HEK293 (cell line): Measurements from ENCODE around the gene RNF144A.

Source experiments
- CTCF ChIA-PET: fragments of 350-600 bp; formaldehyde crosslinking; extraction: SDS; loops from one replicate; lab custom pipeline; 2021; ENCODE audit warnings: antibody characterized with exemption; lab: Yijun Ruan, JAX
- POLR2A ChIA-PET: fragments of 300-600 bp; formaldehyde crosslinking; extraction: SDS; loops from one replicate; lab custom pipeline; 2020; ENCODE audit warnings: antibody characterized with exemption, inconsistent platforms; lab: Yijun Ruan, JAX
- H3K27ac ChIP-seq: fragments of 200-500 bp; sonication (Bioruptor generic); 2 replicates; pipeline ENCODE4 v1.5.1; 2014; ENCODE audit warnings: low read depth, low read length, control low read depth, inconsistent platforms; ENCODE audit errors: extremely low read depth
- H3K36me3 ChIP-seq, 2 experiments: fragments of 200-500 bp in 1 of 2; sonication (Bioruptor generic) in 1 of 2; 1 replicate in 1 of 2; 2 replicates in 1 of 2; pipeline ENCODE4 v1.5.1; 2014 to 2017; ENCODE audit warnings: inconsistent platforms in 2 of 2, low read length in 2 of 2; ENCODE audit not compliant: control insufficient read depth in 2 of 2, insufficient read depth in 1 of 2
- H3K4me1 ChIP-seq: fragments of 200-500 bp; sonication (Bioruptor generic); 2 replicates; pipeline ENCODE4 v1.5.1; 2014; ENCODE audit warnings: mild to moderate bottlenecking, low read length, inconsistent platforms; ENCODE audit not compliant: control insufficient read depth, insufficient read depth
- H3K4me3 ChIP-seq: 2 replicates; pipeline ENCODE4 v1.5.1; 2011; ENCODE audit warnings: low read depth, mild to moderate bottlenecking, control low read depth, low read length, moderate library complexity
- H3K9me3 ChIP-seq: fragments of 200-500 bp; sonication (Bioruptor generic); 2 replicates; pipeline ENCODE4 v1.5.1; 2014; ENCODE audit warnings: low read depth, low read length, inconsistent platforms; ENCODE audit not compliant: control insufficient read depth, insufficient read depth
- HOXA7 ChIP-seq: sonication (generic); formaldehyde crosslinking; IDR thresholded peaks from 2 replicates; pipeline ENCODE4 v1.8.1; 2022; ENCODE audit warnings: missing genetic modification reagents, borderline replicate concordance
- KLF8 ChIP-seq: fragments of 450-650 bp; formaldehyde crosslinking; IDR thresholded peaks from 2 replicates; pipeline ENCODE4 v1.5.1; 2016; ENCODE audit warnings: missing biosample characterization, missing genetic modification characterization
- PRDM1 ChIP-seq: fragments of 450-650 bp; formaldehyde crosslinking; IDR thresholded peaks from 2 replicates; pipeline ENCODE4; 2016; ENCODE audit warnings: missing biosample characterization, missing genetic modification characterization
- YY2 ChIP-seq: fragments of 450-650 bp; formaldehyde crosslinking; IDR thresholded peaks from 2 replicates; pipeline ENCODE4 v1.5.1; 2016; ENCODE audit warnings: missing biosample characterization, missing genetic modification characterization
- ZBTB1 ChIP-seq: fragments of 450-650 bp; formaldehyde crosslinking; IDR thresholded peaks from 2 replicates; pipeline ENCODE4 v1.5.1; 2016; ENCODE audit warnings: missing biosample characterization, missing genetic modification characterization
- ZFP37 ChIP-seq: fragments of 450-650 bp; formaldehyde crosslinking; IDR thresholded peaks from 2 replicates; pipeline ENCODE4 v1.5.1; 2016; ENCODE audit warnings: missing biosample characterization, missing genetic modification characterization
- ZNF311 ChIP-seq: fragments of 450-650 bp; formaldehyde crosslinking; IDR thresholded peaks from 2 replicates; pipeline ENCODE4 v1.5.1; 2017; ENCODE audit warnings: missing biosample characterization, missing genetic modification characterization, borderline replicate concordance
- ZNF354C ChIP-seq: fragments of 450-650 bp; formaldehyde crosslinking; IDR thresholded peaks from 2 replicates; pipeline ENCODE4 v1.5.1; 2016; ENCODE audit warnings: missing biosample characterization, missing genetic modification characterization, low read depth, borderline replicate concordance
- ZNF404 ChIP-seq: fragments of 450-650 bp; formaldehyde crosslinking; IDR thresholded peaks from 2 replicates; pipeline ENCODE4 v1.5.1; 2017; ENCODE audit warnings: missing biosample characterization, missing genetic modification characterization
- ZNF529 ChIP-seq: fragments of 450-650 bp; formaldehyde crosslinking; IDR thresholded peaks from 2 replicates; pipeline ENCODE4 v1.5.1; 2017; ENCODE audit warnings: missing genetic modification characterization, missing biosample characterization; ENCODE audit not compliant: insufficient replicate concordance
- ZNF549 ChIP-seq: fragments of 450-650 bp; IDR thresholded peaks from 2 replicates; pipeline ENCODE4 v1.5.1; 2018; ENCODE audit warnings: missing biosample characterization, missing genetic modification characterization, mild to moderate bottlenecking, inconsistent platforms, moderate library complexity
- ZNF571 ChIP-seq: fragments of 450-650 bp; formaldehyde crosslinking; IDR thresholded peaks from 2 replicates; pipeline ENCODE4 v1.5.0; 2017; ENCODE audit warnings: missing biosample characterization, missing genetic modification characterization
- ZNF596 ChIP-seq: fragments of 450-650 bp; IDR thresholded peaks from 2 replicates; pipeline ENCODE4 v1.5.0; 2018; ENCODE audit warnings: missing biosample characterization, mild to moderate bottlenecking, missing genetic modification characterization, moderate library complexity
- ZNF626 ChIP-seq: fragments of 450-650 bp; sonication (Bioruptor Pico); formaldehyde crosslinking; IDR thresholded peaks from 2 replicates; pipeline ENCODE4 v1.5.1; 2018; ENCODE audit warnings: missing biosample characterization, missing genetic modification characterization, inconsistent platforms
- ZNF670 ChIP-seq: fragments of 450-650 bp; formaldehyde crosslinking; IDR thresholded peaks from 2 replicates; pipeline ENCODE4 v1.5.1; 2016; ENCODE audit warnings: missing biosample characterization, missing genetic modification characterization, low read depth
- ZNF776 ChIP-seq: fragments of 450-650 bp; formaldehyde crosslinking; IDR thresholded peaks from 2 replicates; pipeline ENCODE4 v1.5.0; 2017; ENCODE audit warnings: missing biosample characterization, missing genetic modification characterization, borderline replicate concordance
- ZNF792 ChIP-seq: fragments of 450-650 bp; formaldehyde crosslinking; IDR thresholded peaks from 2 replicates; pipeline ENCODE4 v1.5.1; 2016; ENCODE audit warnings: missing biosample characterization, missing genetic modification characterization
- ZNF843 ChIP-seq: fragments of 450-650 bp; formaldehyde crosslinking; IDR thresholded peaks from 2 replicates; pipeline ENCODE4 v1.5.1; 2016; ENCODE audit warnings: missing biosample characterization, missing genetic modification characterization
- TF ChIP-seq, protein P1 (sequence below): fragments of 450-650 bp; IDR thresholded peaks from 2 replicates; pipeline ENCODE4 v1.5.1; 2018; ENCODE audit warnings: missing biosample characterization, missing genetic modification characterization
- TF ChIP-seq, protein P2 (sequence below): fragments of 450-650 bp; formaldehyde crosslinking; IDR thresholded peaks from 2 replicates; pipeline ENCODE4 v1.5.1; 2016; ENCODE audit warnings: missing biosample characterization, missing genetic modification characterization, borderline replicate concordance
- TF ChIP-seq, protein P3 (sequence below): fragments of 450-650 bp; formaldehyde crosslinking; IDR thresholded peaks from 2 replicates; pipeline ENCODE4 v1.5.1; 2016; ENCODE audit warnings: missing biosample characterization, missing genetic modification characterization
- TF ChIP-seq, protein P4 (sequence below): fragments of 450-650 bp; formaldehyde crosslinking; IDR thresholded peaks from 2 replicates; pipeline ENCODE4 v1.5.1; 2017; ENCODE audit warnings: missing biosample characterization, missing genetic modification characterization
- TF ChIP-seq, protein P5 (sequence below): fragments of 450-650 bp; formaldehyde crosslinking; IDR thresholded peaks from 2 replicates; pipeline ENCODE4 v1.5.1; 2016; ENCODE audit warnings: missing biosample characterization, missing genetic modification characterization
- TF ChIP-seq, protein P6 (sequence below): fragments of 450-650 bp; formaldehyde crosslinking; IDR thresholded peaks from 2 replicates; pipeline ENCODE4 v1.5.1; 2016; ENCODE audit warnings: missing biosample characterization, missing genetic modification characterization

The RNF144A gene

DNA sequence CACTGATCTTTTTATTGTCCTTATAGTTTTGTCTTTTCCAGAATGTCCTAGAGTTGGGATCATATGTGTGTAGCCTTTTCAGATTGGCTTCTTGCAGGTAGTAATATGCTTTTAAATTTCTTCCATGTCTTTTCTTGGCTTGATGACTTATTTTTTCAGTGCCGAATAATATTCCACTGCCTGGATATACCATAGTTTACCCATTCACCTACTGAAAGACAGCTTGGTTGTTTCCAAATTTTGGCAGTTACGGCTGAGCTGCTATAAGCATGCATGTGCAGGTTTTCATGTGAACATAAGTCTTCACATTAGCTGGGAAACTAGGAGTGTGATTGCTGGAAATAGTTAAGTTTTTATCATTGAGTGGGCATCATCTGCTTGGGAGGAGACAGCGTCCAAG is 73.7 kb downstream of the RNF144A start (continued):
- TF ChIP-seq, protein P1, sequence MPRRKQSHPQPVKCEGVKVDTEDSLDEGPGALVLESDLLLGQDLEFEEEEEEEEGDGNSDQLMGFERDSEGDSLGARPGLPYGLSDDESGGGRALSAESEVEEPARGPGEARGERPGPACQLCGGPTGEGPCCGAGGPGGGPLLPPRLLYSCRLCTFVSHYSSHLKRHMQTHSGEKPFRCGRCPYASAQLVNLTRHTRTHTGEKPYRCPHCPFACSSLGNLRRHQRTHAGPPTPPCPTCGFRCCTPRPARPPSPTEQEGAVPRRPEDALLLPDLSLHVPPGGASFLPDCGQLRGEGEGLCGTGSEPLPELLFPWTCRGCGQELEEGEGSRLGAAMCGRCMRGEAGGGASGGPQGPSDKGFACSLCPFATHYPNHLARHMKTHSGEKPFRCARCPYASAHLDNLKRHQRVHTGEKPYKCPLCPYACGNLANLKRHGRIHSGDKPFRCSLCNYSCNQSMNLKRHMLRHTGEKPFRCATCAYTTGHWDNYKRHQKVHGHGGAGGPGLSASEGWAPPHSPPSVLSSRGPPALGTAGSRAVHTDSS: no peak
- TF ChIP-seq, protein P2, sequence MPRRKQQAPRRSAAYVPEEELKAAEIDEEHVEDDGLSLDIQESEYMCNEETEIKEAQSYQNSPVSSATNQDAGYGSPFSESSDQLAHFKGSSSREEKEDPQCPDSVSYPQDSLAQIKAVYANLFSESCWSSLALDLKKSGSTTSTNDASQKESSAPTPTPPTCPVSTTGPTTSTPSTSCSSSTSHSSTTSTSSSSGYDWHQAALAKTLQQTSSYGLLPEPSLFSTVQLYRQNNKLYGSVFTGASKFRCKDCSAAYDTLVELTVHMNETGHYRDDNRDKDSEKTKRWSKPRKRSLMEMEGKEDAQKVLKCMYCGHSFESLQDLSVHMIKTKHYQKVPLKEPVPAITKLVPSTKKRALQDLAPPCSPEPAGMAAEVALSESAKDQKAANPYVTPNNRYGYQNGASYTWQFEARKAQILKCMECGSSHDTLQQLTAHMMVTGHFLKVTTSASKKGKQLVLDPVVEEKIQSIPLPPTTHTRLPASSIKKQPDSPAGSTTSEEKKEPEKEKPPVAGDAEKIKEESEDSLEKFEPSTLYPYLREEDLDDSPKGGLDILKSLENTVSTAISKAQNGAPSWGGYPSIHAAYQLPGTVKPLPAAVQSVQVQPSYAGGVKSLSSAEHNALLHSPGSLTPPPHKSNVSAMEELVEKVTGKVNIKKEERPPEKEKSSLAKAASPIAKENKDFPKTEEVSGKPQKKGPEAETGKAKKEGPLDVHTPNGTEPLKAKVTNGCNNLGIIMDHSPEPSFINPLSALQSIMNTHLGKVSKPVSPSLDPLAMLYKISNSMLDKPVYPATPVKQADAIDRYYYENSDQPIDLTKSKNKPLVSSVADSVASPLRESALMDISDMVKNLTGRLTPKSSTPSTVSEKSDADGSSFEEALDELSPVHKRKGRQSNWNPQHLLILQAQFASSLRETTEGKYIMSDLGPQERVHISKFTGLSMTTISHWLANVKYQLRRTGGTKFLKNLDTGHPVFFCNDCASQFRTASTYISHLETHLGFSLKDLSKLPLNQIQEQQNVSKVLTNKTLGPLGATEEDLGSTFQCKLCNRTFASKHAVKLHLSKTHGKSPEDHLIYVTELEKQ (tag by site-specific recombination): no peak
- TF ChIP-seq ZFP37 (tag by site-specific recombination) (no peak), HOXA7 (no peak), ZNF670 (tag by site-specific recombination) (no peak), YY2 (tag by site-specific recombination) (no peak), ZNF596 (tag by site-specific recombination) (no peak)

DNA sequence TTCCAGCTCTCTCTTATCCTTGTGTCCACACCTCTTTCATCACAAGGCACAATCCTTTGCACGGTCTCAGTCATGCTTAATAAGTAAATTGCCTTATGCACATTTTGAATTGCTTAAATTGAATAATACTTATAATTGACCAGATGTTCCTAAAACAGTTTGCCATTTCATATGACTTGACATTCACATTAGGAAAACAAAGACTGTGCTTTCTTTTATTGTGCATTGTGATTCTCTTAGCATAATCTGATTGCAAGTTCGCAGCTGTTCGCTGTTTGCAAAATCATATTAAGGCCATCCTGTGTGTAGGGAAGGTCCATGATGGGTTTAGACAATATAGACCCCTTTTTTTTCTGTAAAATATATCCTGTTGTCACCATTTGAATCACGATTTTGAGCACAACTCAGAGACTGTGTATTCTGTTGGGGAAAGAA is 75.6 kb downstream of the RNF144A start:
- POLR2A ChIA-PET: no interaction called here
- Histone ChIP-seq H3K4me3 (no peak overlapping the region), H3K9me3 (no peaks in the 10 kb centered on the region), H3K27ac (no peak overlapping the region), H3K36me3 (peaks cover 0 to 2% of the 10 kb centered on the region in 2 experiments; a peak in 1 of 3 replicates), H3K4me1 (no peaks in the 10 kb centered on the region)
- TF ChIP-seq ZNF311 (tag by site-specific recombination) (no peak), ZBTB1 (tag by site-specific recombination) (no peak), PRDM1 (no peak), ZNF843 (tag by site-specific recombination) (no peak), ZNF626 (tag by site-specific recombination) (no peak), ZNF529 (no peak), ZNF354C (tag by site-specific recombination) (no peak)
- TF ChIP-seq, protein P3, sequence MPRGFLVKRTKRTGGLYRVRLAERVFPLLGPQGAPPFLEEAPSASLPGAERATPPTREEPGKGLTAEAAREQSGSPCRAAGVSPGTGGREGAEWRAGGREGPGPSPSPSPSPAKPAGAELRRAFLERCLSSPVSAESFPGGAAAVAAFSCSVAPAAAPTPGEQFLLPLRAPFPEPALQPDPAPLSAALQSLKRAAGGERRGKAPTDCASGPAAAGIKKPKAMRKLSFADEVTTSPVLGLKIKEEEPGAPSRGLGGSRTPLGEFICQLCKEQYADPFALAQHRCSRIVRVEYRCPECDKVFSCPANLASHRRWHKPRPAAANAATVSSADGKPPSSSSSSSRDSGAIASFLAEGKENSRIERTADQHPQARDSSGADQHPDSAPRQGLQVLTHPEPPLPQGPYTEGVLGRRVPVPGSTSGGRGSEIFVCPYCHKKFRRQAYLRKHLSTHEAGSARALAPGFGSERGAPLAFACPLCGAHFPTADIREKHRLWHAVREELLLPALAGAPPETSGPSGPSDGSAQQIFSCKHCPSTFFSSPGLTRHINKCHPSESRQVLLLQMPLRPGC (tag by site-specific recombination): no peak
- TF ChIP-seq, protein P4, sequence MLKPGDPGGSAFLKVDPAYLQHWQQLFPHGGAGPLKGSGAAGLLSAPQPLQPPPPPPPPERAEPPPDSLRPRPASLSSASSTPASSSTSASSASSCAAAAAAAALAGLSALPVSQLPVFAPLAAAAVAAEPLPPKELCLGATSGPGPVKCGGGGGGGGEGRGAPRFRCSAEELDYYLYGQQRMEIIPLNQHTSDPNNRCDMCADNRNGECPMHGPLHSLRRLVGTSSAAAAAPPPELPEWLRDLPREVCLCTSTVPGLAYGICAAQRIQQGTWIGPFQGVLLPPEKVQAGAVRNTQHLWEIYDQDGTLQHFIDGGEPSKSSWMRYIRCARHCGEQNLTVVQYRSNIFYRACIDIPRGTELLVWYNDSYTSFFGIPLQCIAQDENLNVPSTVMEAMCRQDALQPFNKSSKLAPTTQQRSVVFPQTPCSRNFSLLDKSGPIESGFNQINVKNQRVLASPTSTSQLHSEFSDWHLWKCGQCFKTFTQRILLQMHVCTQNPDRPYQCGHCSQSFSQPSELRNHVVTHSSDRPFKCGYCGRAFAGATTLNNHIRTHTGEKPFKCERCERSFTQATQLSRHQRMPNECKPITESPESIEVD (tag by site-specific recombination): no peak
- CTCF ChIA-PET: no interaction called here

DNA sequence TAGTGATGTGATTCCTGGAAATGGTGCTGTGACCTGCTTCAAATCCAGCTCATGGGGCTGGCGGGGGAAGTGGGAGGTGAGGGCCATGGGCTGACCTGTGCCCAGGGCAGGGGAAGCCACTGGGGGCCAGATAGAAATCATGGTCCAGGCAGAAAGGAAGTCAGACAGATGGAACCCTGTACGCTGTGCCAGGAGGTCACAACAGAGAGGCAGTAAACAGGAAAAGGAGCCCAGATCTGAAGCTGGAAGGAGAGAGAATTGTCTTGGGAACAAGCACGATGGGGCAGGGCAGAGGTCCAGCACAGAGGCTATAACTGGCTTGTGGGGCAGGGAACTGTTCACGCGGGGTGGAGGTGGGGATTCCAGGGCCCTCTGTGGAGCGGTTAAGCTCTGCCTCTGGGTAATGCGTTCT is 76.0 kb downstream of the RNF144A start:
- ChIA-PET POLR2A (no interaction called here), CTCF (interaction anchor here (1.3 kb wide), 1 partner anchor 96 kb away, joined by 3 read pairs; no protein-coding TSS in a partner anchor)
- no peak overlapping the region for H3K4me3 ChIP-seq
- H3K27ac ChIP-seq: no peak overlapping the region
- H3K4me1 ChIP-seq: no peaks in the 10 kb centered on the region
- no peaks in the 10 kb centered on the region for H3K9me3 ChIP-seq
- peaks cover 0 to 2% of the 10 kb centered on the region in 2 experiments; a peak in 1 of 3 replicates for H3K36me3 ChIP-seq
- TF ChIP-seq KLF8 (no peak), ZNF404 (tag by site-specific recombination) (no peak), ZNF571 (tag by site-specific recombination) (no peak), ZNF776 (tag by site-specific recombination) (no peak), ZNF549 (tag by site-specific recombination) (no peak), ZNF792 (tag by site-specific recombination) (no peak)
- TF ChIP-seq, protein P5, sequence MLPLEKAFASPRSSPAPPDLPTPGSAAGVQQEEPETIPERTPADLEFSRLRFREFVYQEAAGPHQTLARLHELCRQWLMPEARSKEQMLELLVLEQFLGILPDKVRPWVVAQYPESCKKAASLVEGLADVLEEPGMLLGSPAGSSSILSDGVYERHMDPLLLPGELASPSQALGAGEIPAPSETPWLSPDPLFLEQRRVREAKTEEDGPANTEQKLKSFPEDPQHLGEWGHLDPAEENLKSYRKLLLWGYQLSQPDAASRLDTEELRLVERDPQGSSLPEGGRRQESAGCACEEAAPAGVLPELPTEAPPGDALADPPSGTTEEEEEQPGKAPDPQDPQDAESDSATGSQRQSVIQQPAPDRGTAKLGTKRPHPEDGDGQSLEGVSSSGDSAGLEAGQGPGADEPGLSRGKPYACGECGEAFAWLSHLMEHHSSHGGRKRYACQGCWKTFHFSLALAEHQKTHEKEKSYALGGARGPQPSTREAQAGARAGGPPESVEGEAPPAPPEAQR (tag by site-specific recombination): no peak
- TF ChIP-seq, protein P6, sequence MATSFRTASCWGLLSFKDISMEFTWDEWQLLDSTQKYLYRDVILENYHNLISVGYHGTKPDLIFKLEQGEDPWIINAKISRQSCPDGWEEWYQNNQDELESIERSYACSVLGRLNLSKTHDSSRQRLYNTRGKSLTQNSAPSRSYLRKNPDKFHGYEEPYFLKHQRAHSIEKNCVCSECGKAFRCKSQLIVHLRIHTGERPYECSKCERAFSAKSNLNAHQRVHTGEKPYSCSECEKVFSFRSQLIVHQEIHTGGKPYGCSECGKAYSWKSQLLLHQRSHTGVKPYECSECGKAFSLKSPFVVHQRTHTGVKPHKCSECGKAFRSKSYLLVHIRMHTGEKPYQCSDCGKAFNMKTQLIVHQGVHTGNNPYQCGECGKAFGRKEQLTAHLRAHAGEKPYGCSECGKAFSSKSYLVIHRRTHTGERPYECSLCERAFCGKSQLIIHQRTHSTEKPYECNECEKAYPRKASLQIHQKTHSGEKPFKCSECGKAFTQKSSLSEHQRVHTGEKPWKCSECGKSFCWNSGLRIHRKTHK (tag by site-specific recombination): no peak
